Measurements from ENCODE around the gene PTPN6. TPM values are rescaled to one million over a fixed set of nuclear protein-coding genes. Genes with fewer than 3 reads are reported as not detected.

PTPN6 gene
- polyA plus RNA-seq, 1 experiment = 0.10 TPM

DNA sequence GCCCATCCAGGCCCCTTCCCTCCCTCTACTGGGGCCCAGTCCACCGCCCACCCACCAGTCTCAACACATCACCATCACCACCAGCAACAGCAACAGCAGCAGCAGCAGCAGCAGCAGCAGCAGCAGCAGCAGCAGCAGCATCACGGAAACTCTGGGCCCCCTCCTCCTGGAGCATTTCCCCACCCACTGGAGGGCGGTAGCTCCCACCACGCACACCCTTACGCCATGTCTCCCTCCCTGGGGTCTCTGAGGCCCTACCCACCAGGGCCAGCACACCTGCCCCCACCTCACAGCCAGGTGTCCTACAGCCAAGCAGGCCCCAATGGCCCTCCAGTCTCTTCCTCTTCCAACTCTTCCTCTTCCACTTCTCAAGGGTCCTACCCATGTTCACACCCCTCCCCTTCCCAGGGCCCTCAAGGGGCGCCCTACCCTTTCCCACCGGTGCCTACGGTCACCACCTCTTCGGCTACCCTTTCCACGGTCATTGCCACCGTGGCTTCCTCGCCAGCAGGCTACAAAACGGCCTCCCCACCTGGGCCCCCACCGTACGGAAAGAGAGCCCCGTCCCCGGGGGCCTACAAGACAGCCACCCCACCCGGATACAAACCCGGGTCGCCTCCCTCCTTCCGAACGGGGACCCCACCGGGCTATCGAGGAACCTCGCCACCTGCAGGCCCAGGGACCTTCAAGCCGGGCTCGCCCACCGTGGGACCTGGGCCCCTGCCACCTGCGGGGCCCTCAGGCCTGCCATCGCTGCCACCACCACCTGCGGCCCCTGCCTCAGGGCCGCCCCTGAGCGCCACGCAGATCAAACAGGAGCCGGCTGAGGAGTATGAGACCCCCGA lies 14.3 kb upstream of the PTPN6 start:
- Histone ChIP-seq H3K4me3 (ENCODE audit: low read depth, low read length) (peak overlapping the region; percentile 61), H3K27ac (ENCODE audit: low read depth, low read length) (peak overlapping the region; percentile 31), H3K9me3 (ENCODE audit: control insufficient read depth, insufficient read depth, low read length) (no peaks in the 10 kb centered on the region; the same call in 1 of the 2 replicates), H3K27me3 (ENCODE audit: control insufficient read depth, insufficient read depth, low read length) (no peaks in the 10 kb centered on the region)
- ChIA-PET CTCF (interaction anchor here (0.7 to 3.6 kb wide), 3 partner anchors 11 to 82 kb away, joined by 3 to 33 read pairs (median 4); no protein-coding TSS in a partner anchor), POLR2A (interaction anchor here (0.7 to 3.2 kb wide), 6 partner anchors 11 to 143 kb away, joined by 3 to 21 read pairs (median 4); partner anchors contain the start of gene SPSB2)
- no peak for DNase-seq (ENCODE audit: low read depth, low spot score)
- no peak for TF ChIP-seq CTCF (IDR thresholded peaks at IDR 0.05; ENCODE audit: low read depth, low read length)

DNA sequence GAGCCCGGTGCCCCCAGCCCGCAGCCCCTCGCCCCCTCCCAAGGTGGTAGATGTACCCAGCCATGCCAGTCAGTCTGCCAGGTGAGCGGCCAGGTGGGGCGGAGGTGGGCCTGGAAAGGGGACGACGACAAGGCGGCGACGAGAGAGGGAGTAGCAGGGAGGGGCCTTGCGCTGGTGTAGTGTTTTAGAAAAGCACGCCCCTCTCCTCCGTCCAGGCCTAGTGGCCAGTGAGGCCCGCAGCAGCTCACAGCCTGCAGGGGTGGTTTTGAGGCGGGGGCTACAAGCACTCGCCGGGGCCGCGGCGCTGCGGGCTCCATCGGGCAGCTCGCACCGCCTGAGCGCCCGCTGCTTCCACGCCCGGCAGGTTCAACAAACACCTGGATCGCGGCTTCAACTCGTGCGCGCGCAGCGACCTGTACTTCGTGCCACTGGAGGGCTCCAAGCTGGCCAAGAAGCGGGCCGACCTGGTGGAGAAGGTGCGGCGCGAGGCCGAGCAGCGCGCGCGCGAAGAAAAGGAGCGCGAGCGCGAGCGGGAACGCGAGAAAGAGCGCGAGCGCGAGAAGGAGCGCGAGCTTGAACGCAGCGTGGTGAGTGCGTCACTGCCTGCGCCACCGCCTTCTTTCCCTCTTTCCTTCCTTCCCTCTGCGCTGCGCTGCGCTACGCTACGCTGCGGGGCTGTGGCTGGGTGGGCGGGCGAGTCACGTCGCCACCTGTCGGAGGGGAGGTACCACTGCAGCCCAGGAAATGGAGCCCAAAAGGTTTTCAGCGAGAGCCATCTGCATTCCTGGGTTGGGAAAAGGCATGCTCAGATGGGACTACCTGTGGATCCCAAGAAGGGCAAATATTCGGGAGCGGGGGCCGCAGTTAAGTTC lies 13.4 kb upstream of the PTPN6 start:
- H3K27ac ChIP-seq (ENCODE audit: low read depth, low read length) = peak overlapping the region; percentile 61
- no peaks in the 10 kb centered on the region for H3K27me3 ChIP-seq (ENCODE audit: control insufficient read depth, insufficient read depth, low read length)
- peak; percentile 84 for DNase-seq (ENCODE audit: low read depth, low spot score)
- H3K4me3 ChIP-seq (ENCODE audit: low read depth, low read length) = peak overlapping the region; percentile 61
- no peaks in the 10 kb centered on the region; the same call in 1 of the 2 replicates for H3K9me3 ChIP-seq (ENCODE audit: control insufficient read depth, insufficient read depth, low read length)
- TF ChIP-seq CTCF (IDR thresholded peaks at IDR 0.05; ENCODE audit: low read depth, low read length) = peak; percentile 93
- ChIA-PET POLR2A (interaction anchor here (0.6 to 3.2 kb wide), 8 partner anchors 9 to 142 kb away, joined by 3 to 21 read pairs (median 7); partner anchors contain the start of genes ATN1 and SPSB2), CTCF (interaction anchor here (0.7 to 3.6 kb wide), 6 partner anchors 9 to 83 kb away, joined by 3 to 33 read pairs (median 6); no protein-coding TSS in a partner anchor)

- ChIA-PET CTCF (interaction anchor here (1.1 to 3.6 kb wide), 8 partner anchors 10 to 70 kb away, joined by 3 to 33 read pairs (median 6); partner anchors contain the start of gene SPSB2), POLR2A (interaction anchor here (0.6 to 3.2 kb wide), 6 partner anchors 10 to 69 kb away, joined by 4 to 21 read pairs (median 7); partner anchors contain the start of genes ATN1 and SPSB2)
- Histone ChIP-seq H3K27me3 (ENCODE audit: control insufficient read depth, insufficient read depth, low read length) (no peaks in the 10 kb centered on the region), H3K9me3 (ENCODE audit: control insufficient read depth, insufficient read depth, low read length) (no peaks in the 10 kb centered on the region; the same call in 1 of the 2 replicates), H3K4me3 (ENCODE audit: low read depth, low read length) (peak overlapping the region; percentile 61), H3K27ac (ENCODE audit: low read depth, low read length) (peak overlapping the region; percentile 21)
- no peak for TF ChIP-seq CTCF (IDR thresholded peaks at IDR 0.05; ENCODE audit: low read depth, low read length)
- no peak for DNase-seq (ENCODE audit: low read depth, low spot score)
Observed at GRCh38 chr12:6938353-6939190, 12.6 kb upstream of the PTPN6 start.

DNA sequence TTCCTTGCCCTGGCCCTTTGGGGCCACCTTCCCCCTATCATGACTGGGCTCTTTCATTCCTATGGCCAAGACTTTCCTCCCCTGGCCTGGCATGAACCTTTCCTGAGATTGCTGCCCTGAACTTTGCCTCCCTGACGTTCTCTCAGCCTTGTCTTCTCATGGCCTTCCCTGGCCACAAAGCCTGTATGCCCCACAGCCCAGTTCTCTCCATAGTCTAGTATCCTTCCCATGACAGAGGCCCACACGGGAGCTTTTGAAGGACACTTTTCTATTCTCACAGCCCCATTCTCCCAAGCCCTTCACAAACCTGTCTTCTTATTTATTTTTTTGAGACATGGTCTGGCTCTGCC lies 12.0 kb upstream of the PTPN6 start:
- CTCF ChIA-PET = interaction anchor here (1.1 to 3.6 kb wide), 6 partner anchors 14 to 70 kb away, joined by 4 to 33 read pairs (median 6); partner anchors contain the start of gene SPSB2
- no peaks in the 10 kb centered on the region; the same call in 1 of the 2 replicates for H3K9me3 ChIP-seq (ENCODE audit: control insufficient read depth, insufficient read depth, low read length)
- peak overlapping the region; percentile 21 for H3K27ac ChIP-seq (ENCODE audit: low read depth, low read length)
- TF ChIP-seq CTCF (IDR thresholded peaks at IDR 0.05; ENCODE audit: low read depth, low read length) = no peak
- H3K27me3 ChIP-seq (ENCODE audit: control insufficient read depth, insufficient read depth, low read length) = no peaks in the 10 kb centered on the region
- POLR2A ChIA-PET = interaction anchor here (3.2 kb wide), 1 partner anchor 13 kb away, joined by 21 read pairs; no protein-coding TSS in a partner anchor
- H3K4me3 ChIP-seq (ENCODE audit: low read depth, low read length) = no peak overlapping the region
- no peak for DNase-seq (ENCODE audit: low read depth, low spot score)

Data from AG04450 (cell line).